Left colon (tissue), 2 donors: ENCODE data around the gene GPLD1. TPM values are rescaled to one million over a fixed set of nuclear protein-coding genes. Genes with fewer than 3 reads are reported as not detected.
"Not testable (repeated sequence)": the region's sequence is repeated elsewhere in the genome, so short reads cannot be mapped to it uniquely, and the experiment has no call there.

Experiments
- ATAC-seq: fragments of 200-7000 bp; cut with Tn5 transposase; one replicate; pipeline ENCODE4 v1.9.1; 2020; ENCODE audit warnings: mild to moderate bottlenecking, moderate library complexity
- DNase-seq, 2 donors: peaks; one replicate each; pipeline ENCODE4 v3.0.0-alpha.2; 2020
- intact Hi-C, 2 donors: fragments of 100-400 bp; cut with DNase I in 1 of 2; cut with micrococcal nuclease in 1 of 2; formaldehyde crosslinking; loops; one replicate each; pipeline versions ENCODE4 v1.11.2 to v1.14.0; 2022; cut with DNase I, micrococcal nuclease
- total RNA-seq, 2 donors: library from RNA; stranded (reverse); fragmentation: NEBNext Ultra II Directional; extraction: Animal tissue kit (Norgen Biotek cat#: 25700); gene quantifications; one replicate each; pipeline ENCODE4 v1.2.1, GENCODE V29; 2021
- donor health status: DM: no; HTN: no; CAD: no.
- donor health status: DM: yes; HTN: yes; CAD: no.

Gene GPLD1
- total RNA-seq, 2 donors from 2014 or later, result 0.49 to 0.98 TPM

GRCh38 chr6:24432611-24433010 is 56.8 kb downstream of the GPLD1 start:
- no peak for ATAC-seq
- no peak for DNase-seq
- intact Hi-C loops, result no loop called here

DNA sequence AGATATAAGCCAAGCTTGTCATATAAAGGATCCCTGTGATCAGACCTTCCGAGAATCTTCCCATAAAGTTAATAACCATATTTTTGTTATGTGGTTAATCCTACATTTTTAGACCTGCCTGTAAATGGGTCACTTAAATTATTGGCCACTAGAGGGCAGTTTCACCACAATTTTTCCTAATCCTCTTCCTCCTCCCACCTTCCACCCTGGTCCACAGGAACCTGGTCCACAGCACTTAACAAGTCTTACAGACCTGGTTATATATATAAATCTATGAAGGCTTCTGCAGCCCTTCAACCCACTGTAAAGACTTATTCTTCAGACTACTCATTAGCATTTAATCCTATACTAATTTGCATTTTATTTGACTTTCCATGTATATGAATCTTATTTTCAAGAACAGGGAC is 58.3 kb downstream of the GPLD1 start:
- ATAC-seq (peak; percentile 64), DNase-seq (no peak)
- intact Hi-C loops, result no loop called here

DNA sequence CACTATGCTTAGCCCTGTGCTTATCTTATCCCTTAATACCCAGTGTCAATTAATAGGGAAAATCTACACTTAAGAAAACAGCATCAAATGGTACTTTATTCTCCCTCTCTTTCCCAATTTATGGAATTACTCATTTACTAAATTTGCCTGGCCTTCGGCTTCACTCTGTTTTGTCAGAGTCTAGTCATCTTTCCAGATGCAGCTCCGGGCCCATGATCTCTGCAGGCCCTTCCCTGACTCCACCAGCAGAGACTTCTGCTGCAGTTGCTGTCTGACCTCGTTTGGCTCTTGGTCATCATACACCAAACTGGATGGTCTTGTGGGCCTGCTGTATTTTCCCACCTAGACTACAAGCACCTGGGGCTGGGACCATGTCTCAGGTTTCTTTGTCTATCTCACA is 59.3 kb downstream of the GPLD1 start:
- DNase-seq (no peak), ATAC-seq (no peak)
- intact Hi-C loops, result no loop called here

DNA sequence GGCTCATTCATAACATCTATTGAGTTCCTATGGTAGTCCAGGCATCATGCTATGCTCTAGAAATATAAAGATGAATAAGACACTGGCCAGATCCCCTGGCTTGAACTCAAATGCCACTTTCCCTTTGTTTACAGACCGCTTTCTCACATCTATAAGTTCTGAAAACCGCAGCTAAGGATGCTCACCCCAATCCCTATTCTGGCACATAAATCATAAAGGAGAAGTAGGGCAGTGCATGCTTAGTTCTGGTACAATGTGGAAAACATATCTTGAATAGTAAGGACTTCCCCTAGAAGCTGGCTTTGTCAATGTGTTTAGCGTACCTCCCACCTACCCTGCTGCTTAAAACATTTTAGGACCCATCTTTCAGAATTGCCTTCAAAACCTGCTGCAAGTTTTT is 60.2 kb downstream of the GPLD1 start:
- intact Hi-C loops, result no loop called here
- DNase-seq (no peak), ATAC-seq (no peak)

DNA sequence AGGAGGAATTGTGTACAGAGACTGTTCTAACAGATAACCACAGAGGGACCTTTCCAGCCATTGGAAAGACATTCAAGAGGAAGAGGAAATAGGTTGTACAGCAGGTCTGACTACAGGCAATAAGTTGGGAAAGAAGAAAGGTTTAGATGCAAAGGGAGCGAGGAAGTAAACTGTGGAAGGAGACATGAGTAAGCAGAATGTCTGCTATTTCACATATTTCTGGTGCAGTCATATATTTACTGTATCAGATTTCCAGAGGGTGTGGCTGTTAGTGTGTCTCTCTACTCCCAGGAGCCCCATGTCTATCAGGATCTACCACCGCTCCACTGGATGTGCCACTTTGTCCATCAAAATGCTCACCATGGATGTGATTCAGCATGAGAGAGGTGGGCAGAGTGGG is 60.8 kb downstream of the GPLD1 start:
- no peak for ATAC-seq

GRCh38 chr6:24426729-24427446 is 62.5 kb downstream of the GPLD1 start:
- DNase-seq (no peak), ATAC-seq (no peak)
- intact Hi-C loops, result no loop called here

More for the DNA sequence above, 60.8 kb downstream of the GPLD1 start:
- no peak for DNase-seq
- intact Hi-C loops, result no loop called here

DNA sequence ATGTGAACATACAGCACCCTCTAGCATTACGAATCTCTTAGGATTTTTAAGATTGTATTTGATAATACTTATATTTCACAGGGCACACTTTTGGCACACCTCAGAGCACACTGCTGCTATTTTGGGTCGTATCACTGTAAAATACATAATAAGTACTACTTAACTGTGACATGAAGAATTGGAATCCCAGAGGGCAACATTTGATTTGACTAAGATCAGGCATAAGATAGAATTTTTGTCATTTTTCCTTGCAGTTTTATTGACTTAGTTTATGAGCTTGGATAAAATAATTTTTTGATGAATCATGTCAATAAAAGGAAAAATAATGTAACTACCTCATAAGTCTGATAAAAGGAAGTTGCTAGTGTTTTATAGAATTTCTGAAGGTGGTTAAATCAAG is 64.3 kb downstream of the GPLD1 start:
- ATAC-seq (no peak), DNase-seq (no peak)
- intact Hi-C loops, result no loop called here

GRCh38 chr6:24419526-24419925 is 69.9 kb downstream of the GPLD1 start:
- DNase-seq (no peak), ATAC-seq (no peak)
- intact Hi-C loops, result loop anchor here in 1 of 2 donors (10.0 kb wide), 1 partner anchor 275 kb away; no protein-coding TSS in a partner anchor

DNA sequence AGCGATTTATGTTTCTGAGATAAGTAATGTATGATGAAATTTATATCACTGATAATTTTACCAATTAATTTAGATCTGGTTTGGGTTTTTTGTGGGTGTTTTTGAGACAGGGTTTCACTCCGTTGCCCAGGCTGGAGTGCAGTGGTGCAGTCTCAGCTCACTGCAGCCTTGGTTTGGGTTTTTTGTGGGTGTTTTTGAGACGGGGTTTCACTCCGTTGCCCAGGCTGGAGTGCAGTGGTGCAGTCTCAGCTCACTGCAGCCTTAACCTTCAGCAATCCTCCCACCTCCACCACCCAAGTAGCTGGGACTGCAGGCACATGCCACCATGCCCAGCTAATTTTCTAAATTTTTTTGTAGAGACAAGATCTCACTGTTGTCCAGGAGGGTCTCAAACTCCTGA is 73.6 kb downstream of the GPLD1 start:
- DNase-seq, result no peak
- intact Hi-C loops, result loop anchor here in 1 of 2 donors (10.0 kb wide), 1 partner anchor 279 kb away; no protein-coding TSS in a partner anchor
- ATAC-seq, result no peak

GRCh38 chr6:24414531-24414930 is 74.8 kb downstream of the GPLD1 start:
- not testable (repeated sequence) for ATAC-seq, DNase-seq
- intact Hi-C loops, result loop anchor here in 1 of 2 donors (10.0 kb wide), 1 partner anchor 280 kb away; no protein-coding TSS in a partner anchor

DNA sequence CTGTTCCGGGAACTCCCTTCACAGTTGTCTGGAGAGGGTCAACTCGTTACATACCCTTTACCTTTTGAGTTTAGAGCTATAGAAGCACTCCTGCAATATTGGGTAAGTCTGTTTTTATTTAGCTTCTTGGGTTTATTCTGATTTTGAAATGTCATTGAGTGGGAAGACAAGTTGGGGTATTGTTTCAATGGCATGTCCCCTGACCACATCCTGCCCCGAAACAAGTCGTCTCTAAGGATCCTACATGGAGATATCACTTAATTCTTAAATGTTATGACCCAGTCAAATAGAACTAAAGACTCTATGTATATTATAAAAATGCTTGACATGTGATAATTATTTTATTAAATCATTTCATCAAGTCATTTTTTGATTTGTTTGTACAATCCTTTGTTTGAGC is 77.1 kb downstream of the GPLD1 start:
- no peak for ATAC-seq
- no peak for DNase-seq

GRCh38 chr6:24410622-24411021 is 78.8 kb downstream of the GPLD1 start:
- DNase-seq (no peak), ATAC-seq (no peak)
- intact Hi-C loops, result loop anchor here in 1 of 2 donors (10.0 kb wide), 1 partner anchor 284 kb away; no protein-coding TSS in a partner anchor

More for the DNA sequence above, 77.1 kb downstream of the GPLD1 start:
- intact Hi-C loops, result loop anchor here in 1 of 2 donors (10.0 kb wide), 1 partner anchor 283 kb away; no protein-coding TSS in a partner anchor

GRCh38 chr6:24408719-24409410 is 80.5 kb downstream of the GPLD1 start:
- no peak for DNase-seq
- intact Hi-C loops, result no loop called here
- ATAC-seq, result no peak

DNA sequence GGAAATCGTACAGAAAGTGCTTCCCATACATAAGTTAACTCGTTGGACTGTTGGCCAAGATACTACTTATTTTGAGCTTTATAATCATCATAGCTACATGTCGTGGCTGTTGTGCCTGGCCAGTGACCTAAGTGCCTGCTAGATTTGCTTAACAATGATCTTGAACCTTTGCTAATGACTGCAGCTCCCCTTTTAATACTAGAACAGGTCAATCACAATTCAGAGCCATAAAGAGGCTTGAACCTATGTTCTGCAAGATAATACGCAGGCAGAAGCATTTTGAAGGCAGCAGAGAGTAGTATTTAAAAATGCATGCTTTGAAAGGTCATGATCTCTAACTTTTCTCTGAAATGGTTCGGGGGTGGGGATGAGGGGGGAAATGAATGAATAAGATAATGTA is 84.1 kb downstream of the GPLD1 start:
- no peak for ATAC-seq
- no peak for DNase-seq
- intact Hi-C loops, result no loop called here

DNA sequence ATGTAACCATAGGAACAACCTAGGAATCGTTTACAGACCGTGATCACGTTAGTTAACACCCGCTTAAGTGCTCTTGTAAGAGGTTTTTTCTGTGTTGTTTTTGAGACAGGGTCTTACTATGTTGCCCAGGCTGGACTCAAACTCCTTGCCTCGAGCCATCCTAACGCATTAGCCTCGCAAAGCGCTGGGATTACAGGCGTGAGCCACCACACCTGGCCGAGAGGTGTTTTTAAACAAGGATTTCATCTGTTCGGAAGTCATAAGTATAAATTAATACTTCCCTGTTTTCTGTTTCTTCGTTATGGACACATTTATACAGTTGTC is 85.9 kb downstream of the GPLD1 start:
- ATAC-seq, result no peak
- DNase-seq, result no peak
- intact Hi-C loops, result no loop called here

- peak; percentile 91 to 93 for DNase-seq
- intact Hi-C loops, result no loop called here
- ATAC-seq, result peak; percentile 99
These were observed 86.5 kb downstream of the GPLD1 start, which contains the start of gene MRS2 for GRCh38 chr6:24402697-24403500. Gene MRS2 (plus strand): TSS chr6:24402936. CDS start chr6:24403047, 111 bp downstream.

DNA sequence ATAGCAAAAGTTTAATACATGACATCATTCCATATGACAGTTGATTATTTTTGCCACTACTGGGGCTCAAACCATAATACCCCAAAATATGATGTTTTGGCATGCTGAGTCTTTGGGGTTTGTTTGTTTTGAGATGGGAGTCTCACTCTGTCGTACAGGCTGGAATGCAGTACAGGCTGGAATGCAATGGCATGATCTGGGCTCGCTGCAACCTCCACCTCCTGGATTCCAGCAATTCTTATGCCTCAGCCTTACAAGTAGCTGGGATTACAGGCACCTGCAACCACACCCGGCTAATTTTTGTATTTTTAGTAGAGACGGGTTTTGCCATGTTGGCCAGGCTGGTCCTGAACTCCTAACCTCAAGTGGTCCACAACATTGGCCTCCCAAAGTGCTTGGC is 87.9 kb downstream of the GPLD1 start:
- ATAC-seq (no peak), DNase-seq (no peak)
- intact Hi-C loops, result no loop called here

- intact Hi-C loops, DNase-seq: not testable (repeated sequence)
These were observed 89.0 kb downstream of the GPLD1 start for GRCh38 chr6:24400045-24401039.

More at GRCh38 chr6:24400045-24401039, 89.0 kb downstream of the GPLD1 start:
- ATAC-seq, result not testable (repeated sequence)
